ENCODE measurements around the gene LIN28B. TPM values are rescaled to one million over a fixed set of nuclear protein-coding genes. Genes with fewer than 3 reads are reported as not detected.
A peak's percentile ranks its signal among the peaks of the same experiment; 100 is the strongest.

Gene LIN28B
- polyA plus RNA-seq, 1 donor from 2014 or later, result 19.1 TPM

DNA sequence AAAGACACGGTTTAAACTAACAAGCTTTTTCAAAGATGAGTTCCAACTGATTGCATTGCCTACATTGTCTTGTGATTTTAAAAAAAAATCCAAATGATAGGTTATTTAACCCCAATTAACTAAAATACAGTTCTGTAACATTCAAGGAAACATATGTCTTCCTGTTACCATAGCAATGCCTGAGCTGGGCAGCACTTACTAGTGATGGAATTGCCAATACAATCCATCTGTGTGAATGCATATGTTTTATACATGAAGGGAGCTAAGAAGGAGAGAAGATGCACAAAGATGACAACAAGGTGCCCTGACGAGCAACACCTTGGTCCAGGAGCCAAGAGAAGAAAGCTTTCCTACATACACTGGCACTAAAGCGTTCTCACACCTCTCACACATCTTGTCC, 154.2 kb downstream of the LIN28B start:
- Histone ChIP-seq H3F3A (ENCODE audit: insufficient read depth, low read length, poor library complexity, severe bottlenecking) (no peaks in the 10 kb centered on the region), H3K9me2 (ENCODE audit: insufficient read depth, low read length) (no peaks in the 10 kb centered on the region), H4K20me1 (ENCODE audit: insufficient read depth) (no peaks in the 10 kb centered on the region), H3K79me2 (replicated peaks; ENCODE audit: insufficient read depth, low read length) (no peaks in the 10 kb centered on the region), H3K4me3 (ENCODE audit: low read length) (peak overlapping the region; percentile 25), H3K4me2 (ENCODE audit: low read length) (no peak overlapping the region), H3K9me3 (ENCODE audit: low read length) (no peaks in the 10 kb centered on the region), H3K9ac (ENCODE audit: low read length) (no peak overlapping the region), H3K27ac (ENCODE audit: low read length) (peak overlapping the region; percentile 37), H3K36me3 (ENCODE audit: insufficient read depth, low read length) (no peaks in the 10 kb centered on the region), H3K27me3 (ENCODE audit: insufficient read depth, low read depth, low read length) (no peaks in the 10 kb centered on the region), H2AFZ (ENCODE audit: low read depth, low read length) (no peak overlapping the region)
- TF ChIP-seq, protein P1, sequence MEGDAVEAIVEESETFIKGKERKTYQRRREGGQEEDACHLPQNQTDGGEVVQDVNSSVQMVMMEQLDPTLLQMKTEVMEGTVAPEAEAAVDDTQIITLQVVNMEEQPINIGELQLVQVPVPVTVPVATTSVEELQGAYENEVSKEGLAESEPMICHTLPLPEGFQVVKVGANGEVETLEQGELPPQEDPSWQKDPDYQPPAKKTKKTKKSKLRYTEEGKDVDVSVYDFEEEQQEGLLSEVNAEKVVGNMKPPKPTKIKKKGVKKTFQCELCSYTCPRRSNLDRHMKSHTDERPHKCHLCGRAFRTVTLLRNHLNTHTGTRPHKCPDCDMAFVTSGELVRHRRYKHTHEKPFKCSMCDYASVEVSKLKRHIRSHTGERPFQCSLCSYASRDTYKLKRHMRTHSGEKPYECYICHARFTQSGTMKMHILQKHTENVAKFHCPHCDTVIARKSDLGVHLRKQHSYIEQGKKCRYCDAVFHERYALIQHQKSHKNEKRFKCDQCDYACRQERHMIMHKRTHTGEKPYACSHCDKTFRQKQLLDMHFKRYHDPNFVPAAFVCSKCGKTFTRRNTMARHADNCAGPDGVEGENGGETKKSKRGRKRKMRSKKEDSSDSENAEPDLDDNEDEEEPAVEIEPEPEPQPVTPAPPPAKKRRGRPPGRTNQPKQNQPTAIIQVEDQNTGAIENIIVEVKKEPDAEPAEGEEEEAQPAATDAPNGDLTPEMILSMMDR (IDR thresholded peaks at IDR 0.05; ENCODE audit: poor library complexity, severe bottlenecking), result no peak
- TF ChIP-seq EP300 (conservative IDR thresholded peaks at IDR 0.05; ENCODE audit: poor library complexity, severe bottlenecking) (peak; percentile 57), POLR2AphosphoS5 (IDR thresholded peaks at IDR 0.05) (peak; percentile 58)

DNA sequence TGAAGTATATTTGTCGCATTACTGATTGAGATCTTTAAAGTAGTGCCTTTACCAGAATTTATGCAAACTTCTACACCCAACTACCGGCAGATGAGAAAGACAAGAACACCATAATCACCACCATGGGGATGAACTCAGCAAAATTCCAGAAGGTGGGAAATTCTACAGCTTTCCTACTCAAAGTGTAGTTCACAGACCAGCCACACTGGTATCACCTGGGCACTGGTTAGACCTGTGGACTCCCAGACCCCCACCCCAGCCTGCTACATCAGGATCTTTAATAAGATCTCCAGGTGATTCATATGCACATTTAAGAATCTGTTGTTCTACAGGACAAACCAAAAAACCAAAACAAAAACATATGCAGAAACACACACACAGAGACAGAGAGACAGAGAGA, 155.0 kb downstream of the LIN28B start:
- H3F3A ChIP-seq (ENCODE audit: insufficient read depth, low read length, poor library complexity, severe bottlenecking), result no peaks in the 10 kb centered on the region
- H3K4me2 ChIP-seq (ENCODE audit: low read length), result no peak overlapping the region
- H3K27me3 ChIP-seq (ENCODE audit: insufficient read depth, low read depth, low read length), result no peaks in the 10 kb centered on the region
- H4K20me1 ChIP-seq (ENCODE audit: insufficient read depth), result no peaks in the 10 kb centered on the region
- H3K36me3 ChIP-seq (ENCODE audit: insufficient read depth, low read length), result no peaks in the 10 kb centered on the region
- no peaks in the 10 kb centered on the region for H3K9me3 ChIP-seq (ENCODE audit: low read length)
- H3K27ac ChIP-seq (ENCODE audit: low read length), result no peak overlapping the region
- H3K9ac ChIP-seq (ENCODE audit: low read length), result no peak overlapping the region
- H2AFZ ChIP-seq (ENCODE audit: low read depth, low read length), result no peak overlapping the region
- no peaks in the 10 kb centered on the region for H3K9me2 ChIP-seq (ENCODE audit: insufficient read depth, low read length)
- no peak for TF ChIP-seq EZH2 (IDR thresholded peaks at IDR 0.05; ENCODE audit: borderline replicate concordance, insufficient read depth, low read length, poor library complexity, severe bottlenecking)
- TF ChIP-seq RAD21 (conservative IDR thresholded peaks at IDR 0.05), result no peak
- no peak for TF ChIP-seq SMC3 (conservative IDR thresholded peaks at IDR 0.05; ENCODE audit: poor library complexity)
- TF ChIP-seq, protein P2, sequence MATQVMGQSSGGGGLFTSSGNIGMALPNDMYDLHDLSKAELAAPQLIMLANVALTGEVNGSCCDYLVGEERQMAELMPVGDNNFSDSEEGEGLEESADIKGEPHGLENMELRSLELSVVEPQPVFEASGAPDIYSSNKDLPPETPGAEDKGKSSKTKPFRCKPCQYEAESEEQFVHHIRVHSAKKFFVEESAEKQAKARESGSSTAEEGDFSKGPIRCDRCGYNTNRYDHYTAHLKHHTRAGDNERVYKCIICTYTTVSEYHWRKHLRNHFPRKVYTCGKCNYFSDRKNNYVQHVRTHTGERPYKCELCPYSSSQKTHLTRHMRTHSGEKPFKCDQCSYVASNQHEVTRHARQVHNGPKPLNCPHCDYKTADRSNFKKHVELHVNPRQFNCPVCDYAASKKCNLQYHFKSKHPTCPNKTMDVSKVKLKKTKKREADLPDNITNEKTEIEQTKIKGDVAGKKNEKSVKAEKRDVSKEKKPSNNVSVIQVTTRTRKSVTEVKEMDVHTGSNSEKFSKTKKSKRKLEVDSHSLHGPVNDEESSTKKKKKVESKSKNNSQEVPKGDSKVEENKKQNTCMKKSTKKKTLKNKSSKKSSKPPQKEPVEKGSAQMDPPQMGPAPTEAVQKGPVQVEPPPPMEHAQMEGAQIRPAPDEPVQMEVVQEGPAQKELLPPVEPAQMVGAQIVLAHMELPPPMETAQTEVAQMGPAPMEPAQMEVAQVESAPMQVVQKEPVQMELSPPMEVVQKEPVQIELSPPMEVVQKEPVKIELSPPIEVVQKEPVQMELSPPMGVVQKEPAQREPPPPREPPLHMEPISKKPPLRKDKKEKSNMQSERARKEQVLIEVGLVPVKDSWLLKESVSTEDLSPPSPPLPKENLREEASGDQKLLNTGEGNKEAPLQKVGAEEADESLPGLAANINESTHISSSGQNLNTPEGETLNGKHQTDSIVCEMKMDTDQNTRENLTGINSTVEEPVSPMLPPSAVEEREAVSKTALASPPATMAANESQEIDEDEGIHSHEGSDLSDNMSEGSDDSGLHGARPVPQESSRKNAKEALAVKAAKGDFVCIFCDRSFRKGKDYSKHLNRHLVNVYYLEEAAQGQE (IDR thresholded peaks at IDR 0.05; ENCODE audit: borderline replicate concordance), result no peak
- TF ChIP-seq EP300 (conservative IDR thresholded peaks at IDR 0.05; ENCODE audit: poor library complexity, severe bottlenecking), result no peak
- no peak for TF ChIP-seq MXI1 (conservative IDR thresholded peaks at IDR 0.05; ENCODE audit: poor library complexity, severe bottlenecking)
- TF ChIP-seq, protein P1 (IDR thresholded peaks at IDR 0.05; ENCODE audit: poor library complexity, severe bottlenecking), result no peak
- no peak for TF ChIP-seq POLR2AphosphoS5 (IDR thresholded peaks at IDR 0.05)
- TF ChIP-seq TAF1 (IDR thresholded peaks at IDR 0.05; ENCODE audit: low read depth), result no peak
- no peaks in the 10 kb centered on the region for H3K79me2 ChIP-seq (replicated peaks; ENCODE audit: insufficient read depth, low read length)
- H3K4me3 ChIP-seq (ENCODE audit: low read length), result no peak overlapping the region

Measured in neural cell (in vitro differentiated cells).